Measurements from ENCODE around the gene CDK1. TPM values are rescaled to one million over a fixed set of nuclear protein-coding genes. Genes with fewer than 3 reads are reported as not detected.

CDK1 gene
- total RNA-seq (2022; extraction: Qiagen RNA extraction; ENCODE audit: low read depth) = 55.6 to 101 TPM (median 90.3 TPM) in 5 replicates

DNA sequence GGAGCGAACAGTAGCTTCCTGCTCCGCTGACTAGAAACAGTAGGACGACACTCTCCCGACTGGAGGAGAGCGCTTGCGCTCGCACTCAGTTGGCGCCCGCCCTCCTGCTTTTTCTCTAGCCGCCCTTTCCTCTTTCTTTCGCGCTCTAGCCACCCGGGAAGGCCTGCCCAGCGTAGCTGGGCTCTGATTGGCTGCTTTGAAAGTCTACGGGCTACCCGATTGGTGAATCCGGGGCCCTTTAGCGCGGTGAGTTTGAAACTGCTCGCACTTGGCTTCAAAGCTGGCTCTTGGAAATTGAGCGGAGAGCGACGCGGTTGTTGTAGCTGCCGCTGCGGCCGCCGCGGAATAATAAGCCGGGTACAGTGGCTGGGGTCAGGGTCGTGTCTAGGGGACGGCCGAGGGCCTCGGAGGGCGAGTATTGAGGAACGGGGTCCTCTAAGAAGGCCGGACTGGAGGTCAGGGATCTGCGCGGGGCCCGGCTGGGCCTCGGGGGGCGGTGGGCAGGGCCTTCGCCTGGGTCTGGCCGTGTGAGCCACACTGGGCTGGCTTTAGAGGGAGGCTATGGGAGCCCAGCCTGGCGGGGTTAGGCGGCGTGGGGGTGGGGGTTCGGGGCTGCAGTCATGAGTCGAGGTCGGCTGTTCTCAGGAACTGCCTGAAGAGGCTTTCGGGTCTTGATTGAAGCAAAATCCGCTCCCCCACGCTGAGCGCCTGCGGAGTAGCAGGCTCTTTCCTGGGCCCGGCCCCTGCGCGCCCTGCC, at the start of gene CDK1:
Gene CDK1 (plus strand): TSS at position 265 of the 757 bp plus-strand sequence. CDS start 1,688 bp downstream, outside the sequence.

Other genes starting within 250 kb of the CDK1 start
- 8.8 to 12.8 TPM (median 9.4 TPM) in 5 replicates for gene RHOBTB1, start 165.7 kb downstream of the CDK1 start, total RNA-seq (2022; extraction: Qiagen RNA extraction; ENCODE audit: low read depth)

Data from A549 treated with ZK216348 at 1 μM for 4 hours (cell line).